ENCODE results near the gene DCAF7.

GRCh38 chr17:63600569-63601438 lies 50.5 kb downstream of the DCAF7 start, which contains the start of gene TACO1:
- TF ChIP-seq POLR2AphosphoS5 (IDR thresholded peaks at IDR 0.05; ENCODE audit: borderline replicate concordance, low read depth, low read length), result peak; percentile 82
- TF ChIP-seq FOXP2 (optimal IDR thresholded peaks at IDR 0.05; ENCODE audit: control extremely low read depth, extremely low read length, insufficient read depth), result peak; percentile 36
- no peak for TF ChIP-seq EZH2 (IDR thresholded peaks at IDR 0.05)

Data from SK-N-MC (cell line).